Mucosa of descending colon (tissue), 3 donors: Measurements from ENCODE around the gene HYAL2. TPM values are rescaled to one million over a fixed set of nuclear protein-coding genes. Genes with fewer than 3 reads are reported as not detected.

Experiments used
- ATAC-seq: fragments of 200-7000 bp; cut with Tn5 transposase; one replicate; pipeline ENCODE4 v1.9.1; 2020; ENCODE audit warnings: mild to moderate bottlenecking, moderate library complexity
- DNase-seq, 3 donors: peaks; one replicate each; pipeline ENCODE4 v3.0.0-alpha.2; 2020
- H3K36me3 ChIP-seq: fragments of 200-600 bp; one replicate; pipeline ENCODE4 v1.8.0; 2021; ENCODE audit warnings: low read depth, mild to moderate bottlenecking
- H3K4me1 ChIP-seq: fragments of 200-600 bp; one replicate; pipeline ENCODE4 v1.8.0; 2021; ENCODE audit warnings: low read depth, mild to moderate bottlenecking
- H3K4me3 ChIP-seq: fragments of 200-600 bp; one replicate; pipeline ENCODE4 v1.8.0; 2021; ENCODE audit warnings: mild to moderate bottlenecking
- H3K9me3 ChIP-seq: fragments of 200-600 bp; one replicate; pipeline ENCODE4 v1.8.0; 2021; ENCODE audit warnings: mild to moderate bottlenecking
- CTCF ChIP-seq: fragments of 200-600 bp; IDR thresholded peaks from one replicate; pipeline ENCODE4 v1.8.0; 2022; ENCODE audit warnings: antibody characterized with exemption, mild to moderate bottlenecking
- intact Hi-C, 2 donors: fragments of 100-400 bp; cut with DNase I in 1 of 2; cut with micrococcal nuclease in 1 of 2; formaldehyde crosslinking; loops; one replicate each; pipeline versions ENCODE4 v1.11.0 to v1.11.1; 2022; cut with DNase I, micrococcal nuclease
- total RNA-seq, 3 donors: library from RNA; stranded (reverse); fragmentation: NEBNext Ultra II Directional in 2 of 3; extraction: Animal tissue kit (Norgen Biotek cat#: 25700) in 2 of 3; gene quantifications; one replicate each; pipeline versions ENCODE4 v1.2.1 to v1.2.4, GENCODE V29; 2021 to 2023
- donor health status: DM: no; HTN: no; CAD: no; lungs with moderate emphysema.
- donor health status: DM: no; HTN: no; CAD: no.
- donor health status: DM: no; HTN: yes; CAD: no.

The HYAL2 gene
- total RNA-seq, 3 donors from 2014 or later, result 18.6 to 32.5 (median 29.1) TPM

- DNase-seq, result peak; percentile 89 to 93 (median 93)
- H3K4me3 ChIP-seq, result peak overlapping the region; percentile 74
- peaks cover 49% of the 10 kb centered on the region for H3K4me1 ChIP-seq
- TF ChIP-seq CTCF, result peak; percentile 23
- no peaks in the 10 kb centered on the region for H3K36me3 ChIP-seq
- ATAC-seq, result peak; percentile 81
- H3K9me3 ChIP-seq, result no peaks in the 10 kb centered on the region
- intact Hi-C loops, result no loop called here
Measured at GRCh38 chr3:50321336-50322114, 1.0 kb downstream of the HYAL2 start.

DNA sequence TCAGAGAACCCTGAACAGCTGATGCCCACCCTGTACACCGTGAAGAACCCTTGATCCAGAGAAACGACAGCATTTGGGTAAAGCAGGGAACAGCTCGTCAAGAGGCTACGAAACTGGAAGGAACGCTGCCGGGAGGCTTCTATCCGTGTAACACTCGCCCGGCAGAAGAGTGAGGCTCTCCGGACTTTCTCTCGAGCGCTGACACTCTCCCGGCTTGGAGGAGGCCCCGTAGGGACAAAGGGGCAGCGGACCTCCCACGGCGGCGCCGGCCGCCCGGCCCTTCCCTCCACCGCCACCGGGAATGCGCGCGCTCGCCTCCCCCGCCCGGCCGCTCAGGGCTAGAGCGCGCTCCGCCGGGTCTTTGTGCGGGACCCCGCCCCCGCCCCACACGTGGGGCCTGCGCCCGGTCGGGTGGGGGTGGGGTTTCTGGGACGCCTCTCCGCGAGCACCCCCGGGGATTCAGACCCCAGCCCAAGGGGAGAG is 1.7 kb downstream of the HYAL2 start:
- peak overlapping the region; percentile 74 for H3K4me3 ChIP-seq
- ATAC-seq, result peak; percentile 66
- peaks cover 55% of the 10 kb centered on the region for H3K4me1 ChIP-seq
- H3K9me3 ChIP-seq, result no peaks in the 10 kb centered on the region
- H3K36me3 ChIP-seq, result no peaks in the 10 kb centered on the region
- no peak for TF ChIP-seq CTCF
- intact Hi-C loops, result no loop called here
- peak; percentile 83 to 89 (median 84) for DNase-seq

- ATAC-seq, result no peak
- peak in 1 of 3 donors; percentile 62 for DNase-seq
- intact Hi-C loops, result no loop called here
- Histone ChIP-seq H3K9me3 (no peaks in the 10 kb centered on the region), H3K4me1 (peaks cover 58% of the 10 kb centered on the region), H3K4me3 (no peak overlapping the region), H3K36me3 (no peaks in the 10 kb centered on the region)
- no peak for TF ChIP-seq CTCF
Measured at GRCh38 chr3:50319894-50320625, 2.5 kb downstream of the HYAL2 start.

GRCh38 chr3:50319181-50319893 is 3.2 kb downstream of the HYAL2 start:
- peak in 1 of 3 donors; percentile 52 for DNase-seq
- no peak for ATAC-seq
- Histone ChIP-seq H3K9me3 (no peaks in the 10 kb centered on the region), H3K4me3 (no peak overlapping the region), H3K36me3 (no peaks in the 10 kb centered on the region), H3K4me1 (peaks cover 56% of the 10 kb centered on the region)
- intact Hi-C loops, result no loop called here
- TF ChIP-seq CTCF, result no peak

DNA sequence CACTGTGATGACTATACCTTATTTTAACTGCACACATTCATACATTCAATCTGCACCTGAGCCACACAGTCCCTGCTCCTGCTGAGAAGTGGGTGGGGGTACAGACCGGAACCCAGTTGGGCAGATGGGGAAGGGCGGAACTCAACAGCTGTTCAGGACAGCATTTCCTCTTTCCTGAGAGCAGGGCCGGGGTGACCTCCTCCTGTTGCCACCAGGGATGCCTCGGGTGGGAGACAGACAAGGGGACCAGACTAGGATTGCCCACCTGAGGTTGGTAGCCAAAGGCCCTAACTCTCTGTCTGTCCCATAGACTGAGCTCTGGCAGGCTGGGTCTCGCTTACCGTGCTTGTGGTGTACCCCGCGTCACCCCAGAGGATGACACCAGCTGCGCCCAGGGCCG is 3.9 kb downstream of the HYAL2 start:
- no peaks in the 10 kb centered on the region for H3K36me3 ChIP-seq
- TF ChIP-seq CTCF, result no peak
- ATAC-seq, result no peak
- peak; percentile 19 to 60 (median 41) for DNase-seq
- no peak overlapping the region for H3K4me3 ChIP-seq
- intact Hi-C loops, result no loop called here
- peaks cover 55% of the 10 kb centered on the region for H3K4me1 ChIP-seq
- no peaks in the 10 kb centered on the region for H3K9me3 ChIP-seq
